Mucosa of gallbladder (tissue), 1 donor: ENCODE measurements around the gene KLK3. TPM values are rescaled to one million over a fixed set of nuclear protein-coding genes. Genes with fewer than 3 reads are reported as not detected.
A peak's percentile ranks its signal among the peaks of the same experiment; 100 is the strongest.

Experiments
- DNase-seq: peaks from one replicate; pipeline ENCODE4 v3.0.0-alpha.2; 2020; ENCODE audit warnings: low spot score
- total RNA-seq: library from RNA; stranded (reverse); gene quantifications from one replicate; pipeline ENCODE4 v1.2.1, GENCODE V29; 2021
- donor health status: DM: no; HTN: no; CAD: no.

KLK3 gene
- total RNA-seq, 1 donor from 2014 or later, result not detected

DNA sequence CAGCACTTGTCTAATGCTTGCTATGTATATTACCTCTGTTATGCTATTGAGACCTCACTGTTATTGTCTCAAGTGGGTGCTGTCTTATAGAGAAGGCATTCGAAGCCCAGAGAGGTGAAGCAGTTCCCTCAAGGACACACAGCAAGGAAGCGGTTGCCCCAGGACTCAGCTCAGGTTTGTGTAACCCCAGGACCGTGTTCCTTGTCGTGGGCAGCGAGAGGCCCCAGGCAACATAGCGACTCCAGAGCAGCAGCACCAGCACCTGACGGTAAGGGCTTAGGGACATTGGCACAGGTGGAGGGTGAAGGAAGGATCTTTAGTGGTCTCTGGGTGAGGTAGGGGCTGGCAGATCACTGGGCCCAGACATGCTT lies 23.7 kb upstream of the KLK3 start:
- no peak for DNase-seq

DNA sequence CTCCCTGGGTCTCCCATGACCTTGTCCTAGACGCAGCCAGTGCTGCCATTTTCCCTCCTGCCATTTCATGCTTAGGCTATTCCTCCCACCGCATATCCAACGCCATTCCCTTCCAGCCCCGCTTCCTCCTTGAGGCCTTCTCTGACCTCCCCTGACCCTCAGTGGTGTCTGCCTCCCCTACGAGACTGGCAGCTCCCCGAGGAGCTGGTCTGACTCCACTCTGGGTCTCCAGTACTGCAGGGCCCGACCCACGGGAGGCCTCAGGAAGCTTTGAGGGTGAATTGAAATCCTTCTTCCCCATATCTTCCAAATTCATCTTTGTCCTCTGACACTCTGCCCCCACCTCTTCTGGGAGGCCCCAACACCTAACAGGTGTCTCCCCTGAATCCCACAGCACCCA lies 22.0 kb upstream of the KLK3 start:
- DNase-seq, result no peak

DNA sequence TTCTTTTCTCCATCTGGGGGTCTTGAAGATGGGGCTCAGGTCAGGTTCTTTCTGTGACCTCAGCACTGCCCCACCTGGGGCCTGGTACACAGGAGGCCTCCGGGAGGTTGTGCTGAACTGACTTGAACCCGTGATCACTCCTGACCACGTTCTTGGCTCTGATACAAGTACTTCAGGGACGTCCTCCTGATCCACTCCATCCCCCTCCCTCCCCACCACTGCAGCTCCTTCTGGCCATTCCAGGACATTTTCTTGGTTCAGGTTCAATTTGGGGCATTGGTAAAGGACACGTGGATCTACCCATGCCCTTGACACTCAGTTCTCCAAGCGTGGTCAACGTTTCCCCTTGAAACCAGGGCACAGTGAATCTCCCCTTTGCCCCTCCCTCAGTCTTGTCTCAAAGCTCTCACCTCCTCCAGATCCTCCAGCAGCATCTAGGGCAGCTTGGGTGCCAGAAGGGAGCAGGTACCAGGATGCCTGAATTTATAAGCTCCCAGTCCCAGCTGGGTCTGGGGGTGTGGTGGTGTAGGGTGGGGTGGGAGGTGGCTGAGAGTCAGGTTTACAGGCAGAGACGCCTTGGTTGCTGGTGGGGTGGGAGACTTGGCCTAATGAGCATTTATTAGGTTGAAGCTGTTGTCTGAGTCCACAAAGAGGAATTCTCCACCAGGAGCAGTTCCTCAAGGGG lies 21.5 kb upstream of the KLK3 start, which contains the start of gene KLK15:
TSS of gene KLK15 (minus strand) at position 458 of the 685 bp plus-strand sequence. CDS start 2,082 bp downstream, outside the sequence.
- DNase-seq, result no peak

DNA sequence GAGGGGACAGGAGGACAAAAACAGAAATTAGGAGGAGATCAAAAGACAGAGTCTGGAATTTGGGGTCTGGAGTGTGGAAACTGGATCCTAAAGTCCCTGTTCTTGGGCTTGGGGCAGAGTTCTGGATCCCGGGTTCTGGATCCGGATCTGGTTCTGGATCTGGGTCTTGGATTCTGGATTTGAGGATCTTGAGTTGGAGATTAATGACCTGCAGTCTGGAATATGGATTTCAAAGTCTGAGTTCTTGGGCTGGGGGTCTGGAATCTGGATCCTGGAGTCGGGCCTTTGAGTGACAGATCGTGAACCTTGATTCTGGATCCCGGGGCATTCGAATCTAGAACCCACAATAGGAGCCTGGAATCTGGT lies 20.9 kb upstream of the KLK3 start:
- no peak for DNase-seq

DNA sequence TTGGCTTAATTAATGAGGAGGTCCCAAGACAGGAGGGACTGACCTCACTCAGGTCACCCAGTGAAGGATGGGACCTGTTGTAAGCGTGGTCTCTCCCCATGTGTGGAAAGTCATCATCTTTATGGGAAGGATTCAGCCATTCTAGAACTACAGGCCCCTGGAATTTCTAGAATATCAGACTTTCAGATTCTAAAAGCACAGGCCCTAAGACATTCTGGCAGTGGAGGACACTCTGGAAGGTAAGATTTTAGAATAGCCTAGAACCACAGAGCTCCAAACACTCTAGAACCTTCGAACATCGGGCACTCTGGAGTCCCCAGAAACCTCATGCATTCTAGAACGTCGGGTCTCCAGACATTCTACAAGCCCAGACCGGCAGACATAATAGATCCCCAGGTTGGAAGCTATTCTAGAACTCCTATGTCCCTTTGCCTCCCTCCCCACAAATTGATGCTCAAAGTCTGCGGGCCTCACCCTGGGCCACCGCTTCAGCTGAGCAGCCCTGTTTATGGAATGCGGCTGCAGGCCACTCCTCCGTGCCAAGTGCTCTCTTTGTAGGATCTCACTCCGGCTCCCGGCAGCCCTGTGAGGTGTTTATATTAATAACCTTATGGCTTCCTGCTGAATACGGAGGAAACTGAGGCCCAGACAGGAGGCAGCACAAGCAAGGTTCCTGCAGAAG lies 19.5 kb upstream of the KLK3 start:
- no peak for DNase-seq

- DNase-seq, result peak; percentile 85
These were observed 18.8 kb upstream of the KLK3 start for GRCh38 chr19:50835785-50836542.

- no peak for DNase-seq
These were observed 18.0 kb upstream of the KLK3 start for GRCh38 chr19:50836543-50837195.

GRCh38 chr19:50837300-50837699 lies 17.4 kb upstream of the KLK3 start:
- no peak for DNase-seq

DNA sequence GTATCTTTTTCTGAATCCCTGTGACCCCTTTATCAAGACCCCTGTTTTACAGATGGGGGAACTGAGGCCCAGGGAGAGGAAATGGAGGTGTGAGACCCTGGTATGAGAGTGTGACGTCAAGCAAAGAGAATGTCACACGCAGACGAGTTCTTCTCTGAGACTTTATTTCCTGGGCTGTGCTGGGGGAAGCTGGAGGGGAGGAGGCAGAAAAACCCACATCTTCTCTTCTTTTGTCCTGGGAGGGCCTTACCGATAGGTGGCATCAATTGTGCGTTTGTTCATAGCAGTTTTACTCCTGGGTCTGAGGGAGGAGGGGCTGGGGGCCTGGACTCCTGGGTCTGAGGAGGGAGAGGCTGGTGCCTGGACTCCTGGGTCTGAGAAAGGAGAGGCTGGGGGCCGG lies 16.5 kb upstream of the KLK3 start:
- DNase-seq, result no peak

GRCh38 chr19:50839712-50840655 lies 14.7 kb upstream of the KLK3 start:
- no peak for DNase-seq

GRCh38 chr19:50842130-50842529 lies 12.6 kb upstream of the KLK3 start:
- no peak for DNase-seq

- DNase-seq, result no peak
These were observed 11.5 kb upstream of the KLK3 start for GRCh38 chr19:50843205-50843604.

DNA sequence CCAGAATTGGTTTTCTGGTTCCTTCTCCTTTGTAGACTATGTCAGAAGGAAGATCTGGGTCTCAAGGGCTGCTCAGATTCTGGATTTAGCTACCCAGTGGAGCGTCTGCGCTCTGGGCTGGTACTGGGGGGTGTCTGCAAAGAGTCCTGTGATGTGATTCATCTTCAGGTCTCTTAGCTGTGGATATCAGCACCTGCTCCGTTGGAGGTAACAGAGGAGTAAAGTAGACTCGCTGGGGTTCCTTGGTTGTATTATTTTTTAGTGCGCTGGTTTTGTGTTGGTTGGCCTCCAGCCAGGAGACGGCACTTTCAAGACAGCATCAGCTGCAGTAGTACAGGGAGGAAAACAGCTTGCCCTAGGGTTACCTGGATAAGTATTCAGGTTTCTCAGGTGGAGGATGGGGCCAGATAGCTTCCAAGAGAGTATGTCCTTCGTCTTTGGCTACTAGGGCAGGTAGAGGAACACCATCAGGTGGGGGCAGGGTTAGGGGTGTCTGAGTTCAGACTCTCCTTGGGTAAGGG lies 11.0 kb upstream of the KLK3 start:
- DNase-seq, result no peak

DNA sequence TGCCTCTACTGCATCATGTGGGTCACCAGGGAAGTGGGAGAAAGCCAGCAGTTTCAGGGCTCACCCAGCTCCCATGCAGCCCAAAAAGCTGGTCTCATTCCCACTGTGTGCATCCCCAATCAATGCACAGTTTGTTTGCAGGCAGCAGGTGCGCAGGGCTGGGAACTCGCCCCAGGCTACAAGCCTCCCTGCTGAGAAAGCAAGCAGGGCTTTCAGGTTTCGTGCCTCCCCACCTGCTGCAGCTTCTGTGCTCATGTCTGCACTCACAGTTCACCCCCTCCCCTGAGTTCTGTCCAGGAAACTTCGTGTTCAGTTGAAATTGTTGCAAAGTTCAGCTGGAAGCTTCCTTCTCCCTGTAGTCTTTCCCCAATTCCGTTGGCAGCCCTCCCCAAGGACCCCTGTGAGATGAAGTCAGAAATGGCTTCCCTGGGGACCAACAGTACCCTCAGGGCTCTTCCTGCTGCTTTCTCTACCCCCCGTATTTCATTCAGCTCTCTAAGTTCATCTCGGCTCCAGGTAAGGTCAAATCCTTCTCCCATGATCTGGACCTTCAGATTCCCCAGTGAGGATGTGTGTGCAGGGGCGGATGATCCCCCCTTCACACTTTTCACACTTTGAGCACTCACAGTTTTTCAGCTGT lies 10.3 kb upstream of the KLK3 start:
- no peak for DNase-seq

GRCh38 chr19:50850738-50851137 lies 4.0 kb upstream of the KLK3 start:
- no peak for DNase-seq

GRCh38 chr19:50851620-50852019 lies 3.1 kb upstream of the KLK3 start:
- DNase-seq, result no peak

DNA sequence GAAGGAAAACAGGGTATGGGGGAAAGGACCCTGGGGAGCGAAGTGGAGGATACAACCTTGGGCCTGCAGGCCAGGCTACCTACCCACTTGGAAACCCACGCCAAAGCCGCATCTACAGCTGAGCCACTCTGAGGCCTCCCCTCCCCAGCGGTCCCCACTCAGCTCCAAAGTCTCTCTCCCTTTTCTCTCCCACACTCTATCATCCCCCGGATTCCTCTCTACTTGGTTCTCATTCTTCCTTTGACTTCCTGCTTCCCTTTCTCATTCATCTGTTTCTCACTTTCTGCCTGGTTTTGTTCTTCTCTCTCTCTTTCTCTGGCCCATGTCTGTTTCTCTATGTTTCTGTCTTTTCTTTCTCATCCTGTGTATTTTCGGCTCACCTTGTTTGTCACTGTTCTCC lies 2.7 kb downstream of the KLK3 start:
- no peak for DNase-seq

- DNase-seq, result no peak
These were observed 4.2 kb downstream of the KLK3 start for GRCh38 chr19:50858886-50859285.

GRCh38 chr19:50859849-50860248 lies 5.1 kb downstream of the KLK3 start:
- DNase-seq, result no peak

DNA sequence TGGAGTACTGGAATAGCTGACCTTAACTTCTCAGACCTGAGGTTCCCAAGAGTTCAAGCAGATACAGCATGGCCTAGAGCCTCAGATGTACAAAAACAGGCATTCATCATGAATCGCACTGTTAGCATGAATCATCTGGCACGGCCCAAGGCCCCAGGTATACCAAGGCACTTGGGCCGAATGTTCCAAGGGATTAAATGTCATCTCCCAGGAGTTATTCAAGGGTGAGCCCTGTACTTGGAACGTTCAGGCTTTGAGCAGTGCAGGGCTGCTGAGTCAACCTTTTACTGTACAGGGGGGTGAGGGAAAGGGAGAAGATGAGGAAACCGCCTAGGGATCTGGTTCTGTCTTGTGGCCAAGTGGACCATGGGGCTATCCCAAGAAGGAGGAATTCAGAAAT lies 6.3 kb downstream of the KLK3 start:
- DNase-seq, result no peak
